Measurements from ENCODE around the gene GULP1. TPM values are rescaled to one million over a fixed set of nuclear protein-coding genes. Genes with fewer than 3 reads are reported as not detected.

GULP1 gene
- total and polyA plus RNA-seq, 12 donors, result 2.0 to 6.0 (median 4.7) TPM

- no peak for TF ChIP-seq CTCF (IDR thresholded peaks at IDR 0.05)
- WGBS, 2 donors, result 91 to 94% methylated on average over 1 of the region's 1 CpG
- H3K4me1 ChIP-seq, result no peaks in the 10 kb centered on the region
- ATAC-seq (no peak), DNase-seq (no peak)
- H3K9me3 ChIP-seq, result peaks cover 0 to 12% (median 0%) of the 10 kb centered on the region in 11 donors
- no peak overlapping the region for H3K27ac ChIP-seq
- H3K27me3 ChIP-seq, result no peaks in the 10 kb centered on the region
- intact Hi-C loops (cut with DNase I), result no loop called here
- H3K4me3 ChIP-seq, result no peak overlapping the region
- H3K36me3 ChIP-seq, result no peaks in the 10 kb centered on the region
These were observed 317.8 kb downstream of the GULP1 start for GRCh38 chr2:188609321-188610049.

DNA sequence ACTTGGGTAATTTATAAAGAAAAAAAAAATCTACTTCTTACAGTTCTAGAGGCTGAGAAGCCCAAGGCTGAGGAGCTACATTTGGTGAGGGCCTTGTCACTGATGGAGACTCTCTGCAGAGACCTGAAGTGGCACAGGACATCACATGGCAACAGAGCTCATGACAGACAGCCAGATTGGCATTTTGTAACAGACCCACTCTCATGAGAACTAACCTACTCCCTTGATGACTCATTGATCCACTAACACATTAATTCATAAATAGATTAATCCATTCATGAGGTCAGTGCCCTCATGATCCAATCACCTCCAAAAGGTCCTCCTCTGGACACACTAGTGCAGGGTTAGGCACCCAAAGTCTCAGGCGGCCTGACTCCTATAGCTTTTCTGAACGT, 318.4 kb downstream of the GULP1 start:
- peak overlapping the region in 1 of 10 donors; percentile 18 for H3K27ac ChIP-seq
- no peak for DNase-seq
- intact Hi-C loops (cut with DNase I), result no loop called here
- WGBS, 2 donors, result 88 to 89% methylated on average over 2 of the region's 2 CpGs
- no peak for TF ChIP-seq CTCF (IDR thresholded peaks at IDR 0.05)
- H3K4me3 ChIP-seq, result no peak overlapping the region
- no peaks in the 10 kb centered on the region for H3K4me1 ChIP-seq
- no peaks in the 10 kb centered on the region for H3K36me3 ChIP-seq
- no peaks in the 10 kb centered on the region for H3K27me3 ChIP-seq
- no peak for ATAC-seq
- H3K9me3 ChIP-seq, result peaks cover 0 to 12% (median 0%) of the 10 kb centered on the region in 11 donors

GRCh38 chr2:188610827-188611226, 319.2 kb downstream of the GULP1 start:
- DNase-seq, result no peak
- H3K27ac ChIP-seq, result peak overlapping the region in 1 of 10 donors; percentile 18
- H3K36me3 ChIP-seq, result no peaks in the 10 kb centered on the region
- WGBS, 2 donors, result 82 to 85% methylated on average over 2 of the region's 2 CpGs
- no peak for ATAC-seq
- intact Hi-C loops (cut with DNase I), result no loop called here
- H3K9me3 ChIP-seq, result peaks cover 0 to 9% (median 0%) of the 10 kb centered on the region in 11 donors
- no peak overlapping the region for H3K4me3 ChIP-seq
- H3K27me3 ChIP-seq, result no peaks in the 10 kb centered on the region
- TF ChIP-seq CTCF (IDR thresholded peaks at IDR 0.05), result no peak
- no peaks in the 10 kb centered on the region for H3K4me1 ChIP-seq

- no peak for TF ChIP-seq CTCF (IDR thresholded peaks at IDR 0.05)
- Histone ChIP-seq H3K27me3 (no peaks in the 10 kb centered on the region), H3K27ac (no peak overlapping the region), H3K4me3 (no peak overlapping the region), H3K36me3 (no peaks in the 10 kb centered on the region), H3K4me1 (no peaks in the 10 kb centered on the region), H3K9me3 (peaks cover 0 to 9% (median 0%) of the 10 kb centered on the region in 11 donors)
- intact Hi-C loops (cut with DNase I), result loop anchor here in 1 of 10 donors (5.0 kb wide), 1 partner anchor 733 kb away; no protein-coding TSS in a partner anchor
- WGBS, 2 donors, result 92 to 95% methylated on average over 4 of the region's 4 CpGs
- no peak for DNase-seq
- ATAC-seq, result no peak
These were observed 327.5 kb downstream of the GULP1 start for GRCh38 chr2:188619146-188619545.

All from heart right ventricle (tissue), 16 donors.